Skeletal muscle cell (primary cell): Measurements from ENCODE around the gene KRT23.

Experiments
- DNase-seq: peaks from one replicate; pipeline ENCODE4 v3.0.0-alpha.2; 2010; ENCODE audit warnings: low read depth
- H3K4me3 ChIP-seq: 2 replicates; pipeline ENCODE4 v1.5.1; 2011; ENCODE audit warnings: low read depth, mild to moderate bottlenecking, control low read depth, low read length, moderate library complexity

Gene KRT23

DNA sequence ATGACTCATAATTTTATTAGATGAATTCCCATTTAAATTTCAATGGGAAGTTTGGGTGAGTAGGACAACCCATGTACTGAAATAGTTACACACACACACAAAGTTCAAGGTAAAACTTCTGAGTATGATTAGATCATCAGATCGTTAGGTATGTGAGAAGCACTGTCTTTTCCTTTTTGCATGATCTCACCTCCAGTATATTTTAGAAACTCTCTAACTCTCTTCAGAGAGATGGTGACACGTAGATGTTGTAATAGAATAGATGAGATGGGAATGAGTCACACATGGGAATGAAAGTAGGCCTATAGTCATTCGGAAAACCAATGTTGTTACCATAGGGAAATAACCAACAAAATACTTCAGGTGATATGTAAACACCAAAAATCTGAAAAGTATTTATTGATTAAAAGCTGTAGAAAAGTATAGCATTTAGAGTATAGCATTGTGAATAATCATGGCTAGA, 22.2 kb downstream of the KRT23 start:
- H3K4me3 ChIP-seq: no peak overlapping the region
- peak; percentile 91 for DNase-seq

DNA sequence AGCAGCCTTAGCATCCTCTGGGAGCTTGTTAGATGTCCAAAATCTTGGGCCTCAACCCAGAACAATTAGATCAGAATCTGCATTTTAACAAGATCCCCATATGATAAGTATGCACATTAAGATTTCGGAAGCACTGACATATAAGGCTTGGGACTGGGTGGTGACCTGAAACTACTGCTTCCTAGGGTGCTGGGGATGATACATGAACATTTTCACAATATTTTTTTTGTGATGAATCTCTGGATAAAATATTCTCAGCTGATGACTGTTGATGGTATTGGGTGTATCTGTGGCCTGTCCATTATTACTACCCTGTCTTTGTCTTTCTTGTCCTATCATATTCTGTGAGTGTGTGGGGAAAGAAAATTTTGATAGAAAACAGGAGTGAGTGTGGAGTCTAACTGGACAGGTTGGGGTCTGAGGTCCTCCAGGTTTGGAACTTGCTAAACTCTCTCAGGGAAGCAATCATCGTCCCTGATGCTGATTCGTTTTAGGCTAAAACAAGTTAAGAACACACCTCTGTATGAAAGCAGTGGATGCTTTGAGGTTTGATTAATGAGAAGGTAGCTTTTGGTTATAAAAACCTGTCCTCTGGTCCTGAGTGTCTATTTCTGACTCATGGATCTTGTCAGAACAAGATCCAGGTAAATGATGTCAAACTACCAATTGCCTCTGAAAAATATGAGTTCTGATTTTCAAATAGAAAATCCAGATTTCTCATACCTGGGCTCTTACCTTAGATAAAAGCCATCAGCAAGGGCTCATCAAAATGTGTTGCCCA, 23.2 kb downstream of the KRT23 start:
- no peak for DNase-seq
- H3K4me3 ChIP-seq: no peak overlapping the region

DNA sequence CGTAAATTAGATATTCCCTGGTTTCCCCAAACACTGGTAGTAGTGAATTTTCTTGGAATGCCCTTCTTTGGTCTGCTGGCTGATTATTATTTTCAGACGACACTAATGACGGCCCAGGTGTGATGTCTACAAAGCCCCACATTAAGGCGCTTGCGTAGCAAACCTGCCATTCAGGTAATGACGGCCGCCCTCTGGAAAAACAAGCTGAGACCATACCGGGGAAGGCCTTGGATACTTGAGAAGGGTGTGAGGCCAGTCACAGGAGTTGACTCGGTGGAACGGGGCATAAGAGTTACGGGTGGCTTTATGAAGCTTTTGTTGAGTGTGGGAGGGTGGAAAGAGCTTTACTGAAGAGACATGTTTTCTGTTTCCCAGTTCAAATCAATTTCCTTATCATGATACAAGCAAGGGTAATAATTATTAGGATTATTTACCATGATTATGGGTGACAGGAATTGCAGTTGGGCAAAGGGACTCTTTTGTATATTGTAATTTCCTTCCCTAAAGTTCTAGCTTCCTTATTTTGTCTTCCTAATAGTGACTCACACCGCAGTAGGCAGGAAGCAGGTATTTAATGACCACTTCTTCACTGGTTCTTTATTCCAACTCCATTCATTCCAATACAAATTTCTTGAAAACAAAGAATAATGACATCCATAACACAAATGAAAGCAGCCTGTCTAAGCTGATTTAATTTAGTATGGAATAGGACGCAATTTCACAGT, 24.8 kb downstream of the KRT23 start:
- H3K4me3 ChIP-seq: no peak overlapping the region
- no peak for DNase-seq

GRCh38 chr17:40910441-40910841, 27.0 kb downstream of the KRT23 start:
- H3K4me3 ChIP-seq: no peak overlapping the region
- DNase-seq: peak; percentile 72

GRCh38 chr17:40909755-40910154, 27.7 kb downstream of the KRT23 start:
- no peak overlapping the region for H3K4me3 ChIP-seq
- DNase-seq: peak; percentile 76

DNA sequence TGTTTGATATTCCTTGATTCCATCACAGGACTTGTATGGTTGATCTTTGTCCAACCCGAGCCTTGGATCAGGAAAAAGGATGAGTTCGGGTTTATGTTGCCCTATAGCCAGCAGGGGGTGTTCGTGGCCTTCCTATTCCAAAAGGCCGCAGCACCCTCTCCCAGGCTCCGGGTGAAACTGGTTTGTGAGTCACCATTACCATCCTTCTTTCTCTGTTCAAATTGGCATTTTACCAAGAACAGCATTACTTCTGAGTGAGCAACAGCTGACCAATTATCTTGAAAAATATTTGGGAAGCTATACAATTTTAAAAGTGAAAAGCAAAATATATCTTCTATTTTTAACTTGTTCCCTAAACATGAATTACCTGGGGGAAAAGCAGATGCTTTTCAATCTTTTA, 28.1 kb downstream of the KRT23 start:
- DNase-seq: peak; percentile 91
- no peak overlapping the region for H3K4me3 ChIP-seq

GRCh38 chr17:40906613-40907012, 30.8 kb downstream of the KRT23 start:
- DNase-seq: no peak
- no peak overlapping the region for H3K4me3 ChIP-seq

GRCh38 chr17:40905370-40905769, 32.1 kb downstream of the KRT23 start:
- H3K4me3 ChIP-seq: no peak overlapping the region
- no peak for DNase-seq

DNA sequence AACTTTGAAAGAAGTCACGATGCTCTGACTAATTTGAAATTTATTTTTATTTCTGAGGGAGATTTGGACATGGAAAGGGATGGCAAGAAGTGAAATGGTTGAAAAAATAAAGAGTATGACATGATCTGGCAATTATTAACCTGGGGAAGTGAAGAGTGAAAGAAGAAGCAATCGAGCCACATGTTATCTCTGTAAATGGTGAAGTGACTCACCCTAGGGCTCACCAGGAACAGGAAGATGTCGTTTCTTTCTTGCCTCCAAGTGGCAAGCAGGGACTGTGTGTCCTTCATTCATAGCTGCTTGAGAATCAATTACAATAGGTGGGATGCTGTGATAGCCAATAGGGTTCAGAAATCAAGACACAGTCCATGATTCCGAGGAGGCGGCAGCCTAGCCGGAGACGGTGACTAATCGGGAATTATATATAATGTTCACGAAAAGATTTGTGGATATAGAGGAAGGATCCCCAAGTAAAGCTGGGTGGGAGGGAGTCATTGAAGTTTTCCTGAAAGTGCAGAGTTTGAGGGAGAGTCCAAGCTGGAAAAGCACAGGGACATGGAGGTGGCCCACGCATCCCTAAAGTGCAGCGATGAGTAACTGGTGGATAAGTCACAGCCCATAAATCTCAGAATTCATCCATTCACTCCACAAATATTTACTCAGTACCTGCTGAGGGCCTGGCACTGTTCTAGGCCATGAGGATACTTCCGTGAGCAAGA, 34.2 kb downstream of the KRT23 start:
- DNase-seq: no peak
- no peak overlapping the region for H3K4me3 ChIP-seq

- H3K4me3 ChIP-seq: no peak overlapping the region
- no peak for DNase-seq
These were observed 34.9 kb downstream of the KRT23 start for GRCh38 chr17:40902498-40902897.

DNA sequence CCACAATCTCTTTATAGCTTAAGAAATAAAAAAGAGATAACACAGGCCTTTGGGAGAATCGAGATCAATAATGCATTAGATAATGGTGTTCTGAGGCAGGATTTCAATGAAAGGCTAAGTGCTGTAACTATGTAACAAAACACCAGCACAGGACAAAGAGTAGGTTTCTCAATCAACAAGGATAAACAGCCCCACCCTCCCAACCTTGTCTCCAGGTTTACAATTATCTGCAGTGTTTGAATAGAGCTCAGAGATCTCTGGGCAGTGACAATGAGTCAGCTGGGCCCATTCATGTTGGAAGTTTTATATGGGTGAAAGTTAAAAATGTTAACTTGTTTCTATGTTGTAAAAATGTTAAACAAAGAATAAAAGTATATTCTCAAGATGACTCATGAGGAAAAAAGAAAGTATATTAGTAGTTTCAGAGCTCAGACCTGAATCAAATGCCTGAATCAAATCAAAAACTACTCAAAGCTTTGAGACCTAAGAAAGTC, 35.4 kb downstream of the KRT23 start:
- H3K4me3 ChIP-seq: no peak overlapping the region
- no peak for DNase-seq

- no peak overlapping the region for H3K4me3 ChIP-seq
- no peak for DNase-seq
These were observed 36.6 kb downstream of the KRT23 start for GRCh38 chr17:40900809-40901356.

DNA sequence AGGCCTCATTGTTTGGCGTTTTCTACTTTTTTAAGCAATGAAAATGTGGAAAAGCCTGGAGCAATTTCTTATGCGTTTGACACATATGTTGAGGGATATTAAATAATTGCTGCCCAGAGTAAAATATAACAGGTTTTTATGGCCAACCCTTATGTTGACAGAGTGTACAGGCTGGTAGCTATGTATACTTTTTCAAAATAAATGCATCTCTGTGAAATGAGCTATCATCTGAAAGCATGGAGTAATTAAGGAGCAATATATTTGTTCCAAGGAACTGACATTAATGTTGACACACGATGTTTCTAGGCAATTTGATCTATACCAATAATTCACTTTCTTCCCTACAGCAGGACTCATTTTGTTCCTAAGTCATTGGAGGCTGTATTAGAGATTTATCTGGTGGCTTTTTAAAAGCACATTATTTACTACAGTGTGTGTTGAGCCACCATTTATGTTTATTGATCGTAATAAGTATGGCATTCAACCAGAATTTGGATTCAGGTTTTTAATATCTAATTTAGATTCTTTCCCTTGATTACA, 40.5 kb downstream of the KRT23 start:
- no peak overlapping the region for H3K4me3 ChIP-seq
- DNase-seq: no peak

DNA sequence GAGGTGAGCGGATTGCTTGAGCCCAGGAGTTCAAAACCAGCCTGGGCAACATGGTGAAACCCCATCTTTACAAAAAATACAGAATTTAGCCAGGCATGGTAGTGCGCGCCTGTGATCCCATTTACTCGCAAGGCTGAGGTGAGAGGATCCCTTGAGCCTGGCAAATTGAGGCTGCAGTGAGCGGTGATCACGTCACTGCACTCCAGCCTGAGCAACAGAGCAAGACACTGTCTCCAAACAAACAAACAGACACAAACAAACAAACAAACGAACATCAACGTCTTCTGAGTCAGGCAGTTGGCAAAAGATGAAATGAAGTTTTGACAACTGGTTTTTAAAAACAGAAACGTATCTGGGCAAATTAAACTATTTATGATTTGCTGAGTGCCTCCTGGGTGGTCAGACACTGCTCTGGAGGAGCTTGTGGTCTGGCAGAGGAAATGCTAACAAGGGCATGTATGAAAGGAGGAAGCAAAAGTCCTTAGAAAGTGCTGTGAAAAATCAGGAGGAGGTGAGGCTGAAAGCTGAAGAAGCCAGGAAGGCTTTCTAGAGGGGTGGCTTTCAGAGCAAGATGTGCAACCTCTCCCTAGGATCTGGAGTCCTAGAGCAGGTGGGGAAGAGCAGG, 42.2 kb downstream of the KRT23 start:
- no peak for DNase-seq
- H3K4me3 ChIP-seq: no peak overlapping the region

- DNase-seq: no peak
These were observed 49.2 kb downstream of the KRT23 start for GRCh38 chr17:40888196-40888720.

DNA sequence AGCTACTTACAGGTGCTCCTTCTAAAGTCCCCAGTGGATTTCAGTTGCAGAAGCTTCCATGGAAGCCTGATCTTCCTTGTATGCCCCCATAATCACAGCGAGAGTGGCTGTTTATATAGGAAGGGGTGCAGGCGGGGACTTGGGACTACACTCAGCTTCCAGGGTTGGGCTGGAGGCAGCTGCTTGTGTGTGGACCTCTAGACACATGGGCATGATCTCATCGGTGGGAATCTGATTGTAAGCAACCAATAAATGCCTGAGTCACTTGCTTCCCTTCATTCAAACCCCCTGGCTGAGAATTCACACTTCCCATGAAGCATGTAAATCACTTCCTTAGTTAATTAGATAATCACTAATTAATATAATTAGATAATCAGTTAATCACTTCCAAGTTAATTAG, 51.4 kb downstream of the KRT23 start:
- no peak for DNase-seq
- no peak overlapping the region for H3K4me3 ChIP-seq

More at GRCh38 chr17:40888196-40888720, 49.2 kb downstream of the KRT23 start:
- H3K4me3 ChIP-seq: no peak overlapping the region

DNA sequence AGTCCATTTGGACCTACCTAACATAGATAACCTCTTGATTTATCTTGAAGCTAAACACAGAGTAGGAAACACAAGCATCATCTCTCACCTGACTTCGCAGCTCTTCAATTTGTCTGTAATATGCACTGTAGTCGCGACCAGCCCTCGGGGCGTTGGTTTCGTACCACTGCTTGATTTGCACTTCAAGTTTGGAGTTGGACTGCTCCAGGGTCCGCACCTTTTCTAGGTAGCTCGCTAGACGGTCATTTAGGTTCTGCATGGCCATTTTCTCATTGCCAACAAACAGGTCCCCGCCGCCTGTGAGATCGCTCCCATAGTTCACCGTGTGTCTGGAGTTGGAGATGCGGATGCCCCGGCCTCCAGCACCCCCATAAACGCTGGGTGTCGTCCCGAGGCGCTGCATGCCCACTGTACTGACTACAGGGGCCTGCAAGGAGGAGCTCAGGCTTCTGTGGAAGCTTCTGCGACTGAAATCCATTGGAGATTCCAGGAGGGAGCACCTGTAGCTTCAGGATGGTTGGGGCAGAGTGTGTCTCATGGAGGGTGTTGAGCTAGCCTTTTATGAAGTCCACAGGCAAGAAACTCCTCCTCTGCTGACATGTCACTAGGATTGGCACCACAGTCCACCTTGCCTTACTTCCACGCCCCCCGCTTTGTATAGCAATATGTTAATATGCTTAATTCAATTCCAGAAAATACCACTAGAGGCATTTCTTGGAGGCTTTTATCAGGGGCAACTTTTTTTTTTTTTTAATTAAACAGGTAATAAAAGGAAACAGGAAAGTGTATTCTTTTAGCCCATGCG, 52.5 kb downstream of the KRT23 start, which contains the start of gene KRT20:
TSS of gene KRT20 (minus strand) at position 535 of the 805 bp plus-strand sequence. CDS start at position 478, 57 bp downstream.
- no peak within 1 kb of the TSS for H3K4me3 ChIP-seq
- no peak for DNase-seq
